Brain microvascular endothelial cell (primary cell): ENCODE data around the gene FGD5.

Experiments used
- DNase-seq: peaks from one replicate; pipeline ENCODE4 v3.0.0-alpha.2; 2020
- H3K27ac ChIP-seq: fragments of 250-450 bp; sonication (Bioruptor Pico); 2 replicates; pipeline ENCODE4 v1.5.1; 2020; ENCODE audit warnings: mild to moderate bottlenecking, moderate library complexity
- H3K27me3 ChIP-seq: fragments of 250-450 bp; sonication (Bioruptor Pico); replicated peaks from 2 replicates; pipeline ENCODE4 v1.5.1; 2020; ENCODE audit warnings: mild to moderate bottlenecking
- H3K36me3 ChIP-seq: fragments of 250-450 bp; sonication (Bioruptor Pico); replicated peaks from 2 replicates; pipeline ENCODE4 v1.5.1; 2020; ENCODE audit warnings: mild to moderate bottlenecking
- H3K4me3 ChIP-seq: 2 replicates; pipeline ENCODE4 v1.5.1; 2011; ENCODE audit warnings: low read depth, mild to moderate bottlenecking, control low read depth, low read length, moderate library complexity
- in situ Hi-C: cut with HindIII; loops from 2 replicates; pipeline ENCODE4 v1.10.0; 2017; ENCODE audit warnings: low sequenced_read_pairs, low pct_ligation_motif_present
- TF ChIP-seq, protein P1 (sequence below): IDR thresholded peaks from 2 replicates; pipeline ENCODE4 v1.5.1; 2011; ENCODE audit warnings: low read depth, mild to moderate bottlenecking, moderate library complexity, low read length, control low read depth, inconsistent platforms; ENCODE audit errors: missing control alignments

FGD5 gene

GRCh38 chr3:14785207-14786155 lies 33.3 kb upstream of the FGD5 start:
- in situ Hi-C loops: no loop called here
- H3K27me3 ChIP-seq: no peaks in the 10 kb centered on the region
- H3K4me3 ChIP-seq: no peak overlapping the region
- TF ChIP-seq, protein P1, sequence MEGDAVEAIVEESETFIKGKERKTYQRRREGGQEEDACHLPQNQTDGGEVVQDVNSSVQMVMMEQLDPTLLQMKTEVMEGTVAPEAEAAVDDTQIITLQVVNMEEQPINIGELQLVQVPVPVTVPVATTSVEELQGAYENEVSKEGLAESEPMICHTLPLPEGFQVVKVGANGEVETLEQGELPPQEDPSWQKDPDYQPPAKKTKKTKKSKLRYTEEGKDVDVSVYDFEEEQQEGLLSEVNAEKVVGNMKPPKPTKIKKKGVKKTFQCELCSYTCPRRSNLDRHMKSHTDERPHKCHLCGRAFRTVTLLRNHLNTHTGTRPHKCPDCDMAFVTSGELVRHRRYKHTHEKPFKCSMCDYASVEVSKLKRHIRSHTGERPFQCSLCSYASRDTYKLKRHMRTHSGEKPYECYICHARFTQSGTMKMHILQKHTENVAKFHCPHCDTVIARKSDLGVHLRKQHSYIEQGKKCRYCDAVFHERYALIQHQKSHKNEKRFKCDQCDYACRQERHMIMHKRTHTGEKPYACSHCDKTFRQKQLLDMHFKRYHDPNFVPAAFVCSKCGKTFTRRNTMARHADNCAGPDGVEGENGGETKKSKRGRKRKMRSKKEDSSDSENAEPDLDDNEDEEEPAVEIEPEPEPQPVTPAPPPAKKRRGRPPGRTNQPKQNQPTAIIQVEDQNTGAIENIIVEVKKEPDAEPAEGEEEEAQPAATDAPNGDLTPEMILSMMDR: no peak
- H3K27ac ChIP-seq: no peak overlapping the region
- no peak for DNase-seq
- H3K36me3 ChIP-seq: no peaks in the 10 kb centered on the region

- no peaks in the 10 kb centered on the region for H3K27me3 ChIP-seq
- DNase-seq: no peak
- in situ Hi-C loops: no loop called here
- no peaks in the 10 kb centered on the region for H3K36me3 ChIP-seq
- H3K4me3 ChIP-seq: no peak overlapping the region
- no peak overlapping the region for H3K27ac ChIP-seq
- TF ChIP-seq, protein P1: no peak
Measured at GRCh38 chr3:14786369-14786768, 32.4 kb upstream of the FGD5 start.

DNA sequence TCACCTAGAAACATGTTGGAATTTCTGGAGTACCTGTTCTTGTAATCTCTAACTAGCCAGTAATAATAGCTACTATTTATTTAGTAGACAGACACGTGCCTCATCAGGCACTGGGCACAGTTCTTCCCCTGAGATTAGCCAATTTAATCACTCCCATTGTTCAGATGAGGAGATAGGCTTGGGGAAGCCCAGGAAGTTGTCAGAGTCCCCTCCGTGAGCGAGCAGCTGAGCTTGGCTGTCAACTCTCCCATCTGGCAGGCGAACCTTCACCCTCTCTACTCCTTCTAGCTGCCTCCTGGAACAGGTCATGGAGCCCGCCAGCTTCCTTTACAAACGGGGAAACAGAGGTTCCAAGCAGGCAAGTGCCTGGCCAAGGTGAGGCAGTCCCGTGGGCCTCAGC lies 31.1 kb upstream of the FGD5 start:
- Histone ChIP-seq H3K4me3 (no peak overlapping the region), H3K36me3 (no peaks in the 10 kb centered on the region), H3K27me3 (no peaks in the 10 kb centered on the region), H3K27ac (no peak overlapping the region)
- no peak for DNase-seq
- TF ChIP-seq, protein P1: no peak
- in situ Hi-C loops: no loop called here

DNA sequence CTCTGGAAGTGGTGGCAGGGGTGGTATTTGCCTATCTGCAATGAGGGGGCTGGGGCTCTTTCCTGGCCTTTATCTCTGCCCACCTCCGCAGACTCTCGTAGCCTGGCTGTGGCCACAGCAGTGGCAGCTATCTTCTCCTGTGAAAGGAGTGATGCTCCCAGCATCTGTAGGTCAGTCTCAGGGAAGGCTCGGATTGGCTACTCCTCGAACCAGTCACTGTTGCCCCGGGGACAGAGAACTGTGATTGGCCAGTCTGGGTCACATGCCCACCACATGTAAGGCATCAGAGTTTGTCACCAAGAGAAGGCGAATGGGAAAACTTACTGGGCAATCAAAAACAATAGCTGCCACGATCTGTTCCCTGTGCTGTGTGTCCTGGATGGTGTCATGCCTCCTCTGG lies 30.1 kb upstream of the FGD5 start:
- Histone ChIP-seq H3K27ac (no peak overlapping the region), H3K36me3 (no peaks in the 10 kb centered on the region), H3K27me3 (no peaks in the 10 kb centered on the region), H3K4me3 (no peak overlapping the region)
- in situ Hi-C loops: no loop called here
- TF ChIP-seq, protein P1: no peak
- no peak for DNase-seq

DNA sequence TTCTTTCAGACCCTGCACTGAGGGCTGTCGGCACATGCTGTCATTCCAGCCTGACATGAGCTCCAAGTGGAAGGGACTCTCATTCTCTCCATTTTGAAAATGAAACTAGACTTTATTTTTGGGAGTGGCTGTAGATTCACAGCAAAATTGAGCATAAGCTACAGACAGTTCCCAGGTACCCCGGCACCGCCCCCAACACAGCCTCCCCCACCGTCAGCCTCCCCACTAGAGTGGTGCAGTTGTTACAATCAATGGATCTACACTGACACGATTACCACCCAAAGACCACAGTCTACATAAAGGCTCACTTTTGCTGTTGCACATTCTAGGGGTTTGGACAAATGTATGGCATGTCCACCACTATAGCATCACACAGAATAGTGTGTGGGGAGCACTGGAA lies 29.5 kb upstream of the FGD5 start:
- DNase-seq: no peak

More for the DNA sequence above, 29.5 kb upstream of the FGD5 start:
- TF ChIP-seq, protein P1: no peak
- no peaks in the 10 kb centered on the region for H3K36me3 ChIP-seq
- no peaks in the 10 kb centered on the region for H3K27me3 ChIP-seq
- no peak overlapping the region for H3K4me3 ChIP-seq
- in situ Hi-C loops: no loop called here
- no peak overlapping the region for H3K27ac ChIP-seq
